Measurements from ENCODE around the gene PNMA1. TPM values are rescaled to one million over a fixed set of nuclear protein-coding genes. Genes with fewer than 3 reads are reported as not detected.

Gene PNMA1
- total and polyA plus RNA-seq, 2 of the 13 experiments (the other 11 are each of a cell fraction or from before 2014, with no cell fraction given), result 7.0 to 8.3 TPM

GRCh38 chr14:73674986-73675385 lies 39.2 kb downstream of the PNMA1 start:
- H3K79me2 ChIP-seq (ENCODE audit: insufficient read depth, low read length), result no peaks in the 10 kb centered on the region
- no peak overlapping the region for H2AFZ ChIP-seq (ENCODE audit: low read length)
- in situ Hi-C loops (cut with HindIII; ENCODE audit: extremely low pct_ligation_motif_present, low pct_unique_long_range_greater_than_20kb), result no loop called here
- H3K27me3 ChIP-seq (ENCODE audit: control insufficient read depth in 1 of 2, insufficient read depth in 2 of 2, low read length in 2 of 2), result no peaks in the 10 kb centered on the region
- POLR2A ChIA-PET, result no interaction called here
- no peak overlapping the region for H3K4me3 ChIP-seq (replicated peaks in 1 of 3; ENCODE audit: insufficient read depth in 1 of 3, low read depth in 2 of 3, low read length in 3 of 3)
- H3K4me2 ChIP-seq (ENCODE audit: low read depth, low read length), result no peak overlapping the region
- H3K9ac ChIP-seq (ENCODE audit: insufficient read depth, low read depth, low read length), result no peak overlapping the region
- no peak for TF ChIP-seq NFKB2 (CRISPR knock-in tag; IDR thresholded peaks at IDR 0.05; ENCODE audit: borderline replicate concordance)
- no peak for TF ChIP-seq YY1 (IDR thresholded peaks at IDR 0.05; ENCODE audit: insufficient read depth, insufficient replicate concordance, low read depth, low read length)
- no peak for TF ChIP-seq FOXP1 (IDR thresholded peaks at IDR 0.05)
- no peak for TF ChIP-seq FOXP1 (CRISPR knock-in tag; IDR thresholded peaks at IDR 0.05)
- no peak for TF ChIP-seq ZNF790 (CRISPR knock-in tag; IDR thresholded peaks at IDR 0.05; ENCODE audit: borderline replicate concordance)
- TF ChIP-seq MED8 (CRISPR knock-in tag; IDR thresholded peaks at IDR 0.05; ENCODE audit: insufficient replicate concordance), result no peak
- TF ChIP-seq MAFG (CRISPR knock-in tag; IDR thresholded peaks at IDR 0.05), result no peak
- no peak for TF ChIP-seq YEATS4 (CRISPR knock-in tag; IDR thresholded peaks at IDR 0.05; ENCODE audit: borderline replicate concordance)
- TF ChIP-seq EED (CRISPR knock-in tag; IDR thresholded peaks at IDR 0.05), result no peak
- TF ChIP-seq ZNF362 (CRISPR knock-in tag; IDR thresholded peaks at IDR 0.05; ENCODE audit: borderline replicate concordance), result no peak
- DNase-seq (ENCODE audit: low spot score) (no peak), FAIRE-seq (no peak), ATAC-seq (no peak)
- WGBS (ENCODE audit: low lambda C conversion rate), result 99% methylated on average over 3 of the region's 3 CpGs
- H3K4me1 ChIP-seq (ENCODE audit: insufficient read depth, low read length), result no peaks in the 10 kb centered on the region
- intact Hi-C loops (cut with micrococcal nuclease; ENCODE audit: unreplicated experiment), result no loop called here
- H3K9me3 ChIP-seq (ENCODE audit: low read length), result no peaks in the 10 kb centered on the region
- H4K20me1 ChIP-seq (ENCODE audit: insufficient read depth, low read length), result no peaks in the 10 kb centered on the region
- CTCF ChIA-PET (ENCODE audit: low intra/inter-chr PET ratio, low total read pairs), result no interaction called here
- H3K27ac ChIP-seq (ENCODE audit: extremely low read length, insufficient read depth, low read length), result no peak overlapping the region
- H3K36me3 ChIP-seq (replicated peaks in 1 of 2; ENCODE audit: control insufficient read depth in 1 of 2, insufficient read depth in 2 of 2, low read length in 2 of 2), result no peaks in the 10 kb centered on the region
- no TSS peak for BruUV-seq (replicated peaks)

All from HepG2 (cell line).